NCI-H2081 (cell line): ENCODE data around the gene ADORA2B.
"Not testable (repeated sequence)": the region's sequence is repeated elsewhere in the genome, so short reads cannot be mapped to it uniquely, and the experiment has no call there.

ENCODE experiments used
- DNase-seq, 2 experiments: peaks; one replicate each; lab custom pipeline; 2025; lab: John Stamatoyannopoulos, UW

Gene ADORA2B

GRCh38 chr17:15944759-15945526 lies at the start of gene ADORA2B:
ADORA2B (plus strand) TSS chr17:15945130; CDS start chr17:15945249, 119 bp downstream.
- peak; percentile 16 to 28 for DNase-seq

- DNase-seq, result no peak
Observed at GRCh38 chr17:15896277-15896676, 48.7 kb upstream of the ADORA2B start.

GRCh38 chr17:15896834-15897233 lies 48.1 kb upstream of the ADORA2B start:
- no peak for DNase-seq

- DNase-seq, result not testable (repeated sequence)
Observed at GRCh38 chr17:15899596-15899995, 45.3 kb upstream of the ADORA2B start.

DNA sequence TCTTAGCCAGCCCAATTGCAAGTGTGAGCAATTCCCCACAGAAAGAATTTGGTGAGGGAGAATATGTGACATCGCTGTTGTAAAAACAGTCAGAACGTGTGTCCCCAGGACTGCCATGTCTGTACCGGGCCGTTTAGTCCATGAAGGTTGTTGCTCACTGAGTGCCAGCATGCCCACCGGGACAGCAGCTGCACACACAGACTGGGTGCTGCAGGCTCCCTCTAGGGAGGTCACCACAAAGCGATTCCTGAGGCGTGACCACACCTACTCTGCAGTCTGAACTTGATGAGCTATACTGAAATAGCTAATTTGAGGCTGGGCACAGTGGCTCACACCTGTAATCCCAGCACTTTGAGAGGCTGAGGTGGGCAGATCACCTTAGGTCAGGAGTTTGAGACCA lies 44.1 kb upstream of the ADORA2B start:
- no peak for DNase-seq

DNA sequence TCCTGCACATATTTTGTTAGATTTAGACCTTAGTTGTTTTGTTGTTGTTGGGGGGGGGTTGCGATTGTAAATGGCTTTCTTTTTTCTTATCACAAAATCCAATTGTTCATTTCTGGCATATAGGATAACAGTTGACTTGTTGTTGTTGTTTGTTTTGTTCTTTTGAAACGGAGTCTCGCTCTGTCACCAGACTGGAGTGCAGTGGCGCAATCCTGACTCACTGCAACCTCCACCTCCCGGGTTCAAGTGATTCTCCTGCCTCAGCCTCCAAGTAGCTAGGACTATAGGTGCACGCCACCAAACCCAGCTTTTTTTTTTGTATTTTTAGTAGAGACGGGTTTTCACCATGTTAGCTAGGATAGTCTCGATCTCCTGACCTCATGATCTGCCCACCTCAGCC lies 39.7 kb upstream of the ADORA2B start:
- not testable (repeated sequence) for DNase-seq

DNA sequence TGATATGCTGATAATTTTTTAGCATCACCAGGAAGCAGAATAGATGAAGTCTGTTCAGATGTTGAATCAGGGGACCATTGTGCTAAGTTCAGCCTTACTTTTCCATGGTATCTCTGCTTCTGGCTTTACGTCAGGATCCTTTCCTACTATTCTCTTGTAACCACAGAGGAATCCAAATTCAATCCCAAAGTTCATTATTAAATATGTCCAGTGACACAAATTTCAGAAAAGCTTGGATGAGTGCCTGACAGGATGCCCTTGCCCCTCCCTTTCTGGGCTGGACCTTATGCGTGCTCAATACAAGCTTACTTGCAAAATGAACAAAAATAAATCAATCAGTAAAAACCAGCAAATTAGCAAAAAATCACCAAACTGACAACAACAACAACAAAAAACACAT lies 37.6 kb upstream of the ADORA2B start:
- no peak for DNase-seq

DNA sequence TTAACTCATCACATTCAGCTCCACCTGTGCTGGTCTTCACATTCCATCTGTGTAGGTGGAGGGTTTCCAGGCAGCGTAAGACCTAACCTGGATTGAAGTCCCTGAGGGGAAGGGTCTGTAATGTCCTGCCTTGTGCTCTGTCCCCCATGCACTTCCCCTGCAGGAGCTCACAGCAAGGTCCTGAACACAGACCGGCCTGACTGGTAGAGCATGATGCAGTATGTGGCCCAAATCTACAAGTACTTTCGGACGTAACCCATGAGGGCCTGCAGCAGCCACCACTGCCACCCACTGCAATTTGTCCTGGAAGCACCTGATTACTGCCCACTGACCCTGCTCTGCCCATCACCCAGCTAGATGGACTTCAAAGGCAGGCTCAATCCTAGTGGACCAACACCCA lies 36.6 kb upstream of the ADORA2B start:
- DNase-seq, result no peak

- no peak for DNase-seq
Observed at GRCh38 chr17:15909481-15909991, 35.4 kb upstream of the ADORA2B start.

- no peak for DNase-seq
Observed at GRCh38 chr17:15910791-15911190, 34.1 kb upstream of the ADORA2B start.

DNA sequence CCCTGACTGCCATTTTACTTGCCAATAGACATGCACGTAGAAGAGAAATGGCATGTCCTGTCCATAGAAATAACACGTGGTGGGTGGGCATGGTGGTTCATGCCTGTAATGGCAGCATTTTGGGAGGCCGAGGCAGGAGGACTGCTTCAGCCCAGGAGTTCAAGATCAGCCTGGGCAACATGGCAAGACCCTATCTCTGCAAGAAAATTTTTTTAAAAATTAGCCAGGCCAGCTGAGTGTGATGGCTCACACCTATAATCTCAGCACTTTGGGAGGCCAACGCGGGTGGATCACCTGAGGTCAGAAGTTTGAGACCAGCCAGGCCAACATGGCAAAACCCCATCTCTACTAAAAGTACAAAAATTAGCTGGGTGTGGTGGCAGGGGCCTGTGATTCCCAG lies 33.2 kb upstream of the ADORA2B start:
- not testable (repeated sequence) for DNase-seq

DNA sequence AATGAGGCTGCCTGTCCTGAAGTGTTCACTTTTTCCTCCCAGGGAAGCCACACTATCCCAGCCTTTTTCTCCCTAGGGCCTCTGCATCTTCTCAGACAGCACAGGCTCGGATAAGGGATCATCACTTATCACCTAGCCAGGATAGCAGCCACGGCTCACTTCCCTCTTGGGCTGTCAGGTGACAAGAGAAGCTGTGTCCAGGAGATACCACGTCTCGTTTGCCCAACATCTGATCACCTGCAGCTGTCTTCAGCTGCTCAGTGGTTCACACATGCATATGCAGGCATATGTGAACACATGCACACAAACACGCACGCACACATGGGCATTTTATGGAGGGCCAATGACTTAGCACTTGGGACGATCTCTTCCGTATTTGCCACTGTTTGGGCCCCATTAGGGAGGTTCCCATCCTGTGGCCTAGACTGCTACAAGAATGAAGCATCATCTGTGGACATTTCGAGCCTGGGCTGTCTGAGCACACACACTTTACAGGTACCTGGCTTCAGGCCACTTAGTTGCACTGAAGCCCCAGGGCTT lies 32.4 kb upstream of the ADORA2B start:
- DNase-seq, result no peak

GRCh38 chr17:15913826-15914225 lies 31.1 kb upstream of the ADORA2B start:
- DNase-seq, result no peak

DNA sequence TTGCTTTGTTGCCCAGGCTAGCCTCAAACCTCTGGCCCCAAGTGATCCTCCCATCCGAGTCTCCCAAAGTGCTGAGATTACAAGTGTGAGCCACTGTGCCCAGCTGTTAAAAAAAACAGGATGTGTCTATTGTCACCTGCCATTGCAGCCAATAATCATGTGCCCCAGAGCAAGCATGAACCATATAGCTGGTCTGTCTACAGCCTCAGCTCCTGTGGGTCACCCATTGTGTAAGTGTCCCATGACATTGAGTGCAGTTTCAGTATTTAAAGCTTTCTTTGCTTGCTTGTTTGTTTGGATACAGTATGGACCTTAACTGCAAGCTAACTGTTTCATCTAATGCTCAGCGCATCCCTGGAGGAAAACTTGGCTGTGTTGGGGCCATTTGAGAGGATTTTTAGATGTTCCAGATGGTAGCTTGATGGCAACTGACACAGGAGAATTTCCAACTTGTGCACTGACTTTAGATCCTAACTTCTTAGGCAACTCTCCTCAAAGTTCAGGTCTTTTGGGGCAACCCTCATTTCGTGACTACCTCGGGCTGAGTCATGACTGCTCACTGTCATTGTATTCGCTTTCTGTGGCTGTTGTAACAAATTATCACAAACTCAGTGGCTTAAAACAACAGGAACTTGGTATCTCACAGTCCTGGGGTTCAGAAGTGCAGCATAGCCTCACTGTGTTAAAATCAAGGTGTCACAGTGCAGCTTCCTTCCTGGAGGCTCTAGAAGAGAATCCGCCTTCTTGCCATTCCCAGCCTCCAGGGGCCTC lies 30.3 kb upstream of the ADORA2B start:
- no peak for DNase-seq

DNA sequence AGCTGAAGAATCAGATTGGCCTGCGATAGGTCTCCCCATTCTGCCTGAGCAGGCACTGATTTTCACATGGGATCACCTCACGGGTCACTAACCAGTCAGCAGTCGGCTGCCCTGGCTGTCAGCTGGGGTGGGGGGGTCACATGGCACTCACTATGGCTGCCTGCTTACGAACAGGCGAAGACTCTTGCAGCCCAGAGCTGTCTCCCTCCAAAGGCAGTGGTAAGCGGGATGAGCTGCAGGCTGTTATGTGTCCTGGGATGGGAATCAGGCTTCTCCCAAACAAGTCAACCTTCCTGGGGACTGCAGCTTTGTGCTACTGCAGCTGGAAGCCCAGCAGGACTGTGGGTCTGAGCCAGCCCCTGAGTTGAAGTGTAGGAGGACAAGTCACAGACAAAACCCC lies 29.0 kb upstream of the ADORA2B start:
- no peak for DNase-seq

GRCh38 chr17:15917021-15917437 lies 27.9 kb upstream of the ADORA2B start:
- DNase-seq, result no peak

DNA sequence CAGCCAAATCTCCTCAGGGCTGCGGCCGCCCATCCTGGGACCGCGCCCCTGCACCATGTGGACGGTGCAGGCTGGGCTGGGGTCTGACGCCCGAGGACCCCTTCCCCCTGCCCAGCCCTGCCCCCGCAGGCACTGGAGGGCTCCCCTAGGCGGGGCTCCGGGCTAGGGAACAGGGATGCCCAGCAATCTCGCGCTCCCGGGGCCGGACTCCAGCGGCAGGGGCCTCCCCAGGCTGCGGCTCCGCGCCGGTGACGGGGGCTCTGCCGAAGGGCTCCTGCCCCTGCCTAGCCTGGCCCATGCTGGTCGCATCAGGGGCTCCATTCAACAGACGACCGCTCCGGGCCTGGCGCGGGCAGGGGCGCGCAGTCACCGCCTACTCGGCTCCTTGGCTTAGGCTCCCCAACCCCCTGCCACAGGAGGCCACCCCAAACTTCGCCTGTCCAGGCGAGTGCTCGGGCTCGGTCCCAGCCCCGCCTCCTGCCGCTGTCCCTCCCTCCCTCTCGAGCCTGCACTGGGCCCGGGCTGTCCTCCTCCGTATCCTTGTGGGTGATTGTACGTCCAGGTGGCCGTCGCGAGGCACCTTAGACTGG lies 27.4 kb upstream of the ADORA2B start:
- no peak for DNase-seq

- no peak for DNase-seq
Observed at GRCh38 chr17:15918261-15918660, 26.7 kb upstream of the ADORA2B start.

- no peak for DNase-seq
Observed at GRCh38 chr17:15918661-15919259, 26.2 kb upstream of the ADORA2B start.

DNA sequence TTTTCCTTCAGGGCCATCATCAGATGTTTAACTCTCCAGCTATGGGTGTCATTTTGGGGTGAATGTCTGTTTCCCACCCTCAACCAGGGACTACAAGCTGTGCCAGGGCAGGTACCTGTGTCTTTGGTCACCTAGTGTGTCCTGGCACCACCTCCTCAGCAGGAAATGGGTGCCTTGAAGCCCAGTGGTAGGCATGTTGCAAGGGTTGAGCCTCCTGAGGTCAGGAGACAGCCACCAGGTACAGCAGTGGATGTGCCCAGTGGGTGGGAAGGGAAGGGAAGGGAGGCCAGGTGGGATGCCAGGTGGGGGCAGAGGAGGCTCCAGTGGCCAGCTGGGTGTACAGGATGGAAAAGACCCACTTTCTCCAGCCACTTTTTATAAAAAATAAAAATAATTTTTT lies 25.5 kb upstream of the ADORA2B start:
- no peak for DNase-seq

GRCh38 chr17:15920758-15921239 lies 24.1 kb upstream of the ADORA2B start:
- DNase-seq, result no peak

GRCh38 chr17:15921640-15922039 lies 23.3 kb upstream of the ADORA2B start:
- DNase-seq, result no peak
